Prostate gland (tissue), 2 donors: ENCODE results near the gene SSR3. TPM values are rescaled to one million over a fixed set of nuclear protein-coding genes. Genes with fewer than 3 reads are reported as not detected.

ENCODE experiments used
- DNase-seq: peaks from one replicate; pipeline ENCODE4 v3.0.0-alpha.2; 2019; ENCODE audit warnings: low spot score
- H3K27ac ChIP-seq, 2 donors: fragments of 200-600 bp; sonication (generic); 2 replicates each; pipeline ENCODE4 v1.5.1; 2017 to 2019
- H3K27me3 ChIP-seq: fragments of 200-600 bp; sonication (generic); replicated peaks from 2 replicates; pipeline ENCODE4 v1.5.1; 2019; ENCODE audit not compliant: insufficient read depth
- H3K36me3 ChIP-seq, 2 donors: fragments of 200-600 bp; sonication (generic); 1 replicate in 1 of 2; 2 replicates in 1 of 2; pipeline versions ENCODE4 v1.5.1 to v1.8.1; 2017 to 2019
- H3K4me1 ChIP-seq: fragments of 200-600 bp; sonication (generic); replicated peaks from 2 replicates; pipeline ENCODE4 v1.5.1; 2019
- H3K4me3 ChIP-seq, 2 donors: fragments of 200-600 bp; sonication (generic); 2 replicates each; pipeline ENCODE4 v1.5.1; 2017 to 2019
- H3K9me3 ChIP-seq: fragments of 200-600 bp; sonication (generic); 2 replicates; pipeline ENCODE4 v1.5.1; 2017
- CTCF ChIP-seq, 4 experiments: fragments of 200-600 bp in 2 of 4; fragments of 450-650 bp in 2 of 4; sonication (generic) in 2 of 4; IDR thresholded peaks; 1 replicate in 3 of 4; 2 replicates in 1 of 4; pipeline ENCODE4 v1.5.1; 2016 to 2019; ENCODE audit warnings: antibody characterized with exemption in 4 of 4, mild to moderate bottlenecking in 2 of 4, moderate library complexity in 2 of 4
- POLR2A ChIP-seq: fragments of 450-650 bp; IDR thresholded peaks from one replicate; pipeline ENCODE4 v1.6.1; 2016; ENCODE audit warnings: antibody characterized with exemption, mild to moderate bottlenecking
- POLR2AphosphoS5 ChIP-seq: sonication (generic); formaldehyde crosslinking; IDR thresholded peaks from one replicate; pipeline ENCODE4 v1.6.1; 2017; ENCODE audit warnings: antibody characterized with exemption
- WGBS: methylation state at CpG from one replicate; pipeline ENCODE4 v1.1.5; 2018; 5-methylcytosine and 5-hydroxymethylcytosine counted together
- intact Hi-C: fragments of 100-400 bp; cut with DNase I; formaldehyde crosslinking; loops from one replicate; pipeline ENCODE4 v1.14.2; 2022
- total RNA-seq, 2 donors: library from RNA; depleted of rRNA; stranded (reverse); fragments of >200 nt; gene quantifications; one replicate each; pipeline ENCODE4 v1.1.0, GENCODE V29; 2016

The SSR3 gene
- total RNA-seq, 2 donors from 2014 or later: 102 to 142 TPM

- H3K27me3 ChIP-seq: no peaks in the 10 kb centered on the region
- H3K36me3 ChIP-seq: peaks cover 0 to 9% of the 10 kb centered on the region in 2 donors
- no peak overlapping the region for H3K4me3 ChIP-seq
- TF ChIP-seq POLR2AphosphoS5 (peak; percentile 39), POLR2A (no peak)
- DNase-seq: peak; percentile 18
- H3K4me1 ChIP-seq: peaks cover 6% of the 10 kb centered on the region
- WGBS: 9% methylated on average over 2 of the region's 2 CpGs
- H3K27ac ChIP-seq: peak overlapping the region; percentile 57 to 71
- H3K9me3 ChIP-seq: no peaks in the 10 kb centered on the region
- intact Hi-C loops: loop anchor here (5.0 kb wide), 1 partner anchor 585 kb away; no protein-coding TSS in a partner anchor
Observed at GRCh38 chr3:156547637-156548036, 7.3 kb downstream of the SSR3 start.

- no peak for DNase-seq
- Histone ChIP-seq H3K27me3 (no peaks in the 10 kb centered on the region), H3K4me3 (no peak overlapping the region), H3K27ac (peak overlapping the region; percentile 9 to 57), H3K9me3 (no peaks in the 10 kb centered on the region), H3K36me3 (peaks cover 0 to 9% of the 10 kb centered on the region in 2 donors), H3K4me1 (peaks cover 4% of the 10 kb centered on the region)
- intact Hi-C loops: no loop called here
- TF ChIP-seq POLR2A (no peak), CTCF (IDR thresholded peaks at IDR 0.05) (no peak), POLR2AphosphoS5 (no peak)
- 64% methylated on average over 2 of the region's 2 CpGs for whole genome bisulfite sequencing
Observed at GRCh38 chr3:156543043-156543555, 11.8 kb downstream of the SSR3 start.

- H3K27me3 ChIP-seq: no peaks in the 10 kb centered on the region
- H3K36me3 ChIP-seq: peaks cover 0 to 9% of the 10 kb centered on the region in 2 donors
- H3K4me3 ChIP-seq: no peak overlapping the region
- no peak for TF ChIP-seq CTCF (IDR thresholded peaks at IDR 0.05)
- no peak for TF ChIP-seq POLR2AphosphoS5
- no peak for TF ChIP-seq POLR2A
- H3K27ac ChIP-seq: peak overlapping the region; percentile 9 to 57
- no peaks in the 10 kb centered on the region for H3K4me1 ChIP-seq
- 38% methylated on average over 5 of the region's 5 CpGs for whole genome bisulfite sequencing
- DNase-seq: no peak
- no peaks in the 10 kb centered on the region for H3K9me3 ChIP-seq
- intact Hi-C loops: no loop called here
Observed at GRCh38 chr3:156542101-156543042, 12.5 kb downstream of the SSR3 start.

- H3K36me3 ChIP-seq: peaks cover 0 to 9% of the 10 kb centered on the region in 2 donors
- DNase-seq: no peak
- intact Hi-C loops: loop anchor here (10.0 kb wide), 1 partner anchor 275 kb away; no protein-coding TSS in a partner anchor
Observed at GRCh38 chr3:156539802-156540201, 15.1 kb downstream of the SSR3 start.

More at GRCh38 chr3:156539802-156540201, 15.1 kb downstream of the SSR3 start:
- no peaks in the 10 kb centered on the region for H3K9me3 ChIP-seq
- no peak overlapping the region for H3K27ac ChIP-seq
- no peak for TF ChIP-seq CTCF (IDR thresholded peaks at IDR 0.05)
- no peak for TF ChIP-seq POLR2A
- no peak for TF ChIP-seq POLR2AphosphoS5
- WGBS: 100% methylated on average over 1 of the region's 1 CpG
- no peaks in the 10 kb centered on the region for H3K27me3 ChIP-seq
- no peak overlapping the region for H3K4me3 ChIP-seq
- no peaks in the 10 kb centered on the region for H3K4me1 ChIP-seq
